ENCODE results near the gene MFSD1.

MFSD1 gene

DNA sequence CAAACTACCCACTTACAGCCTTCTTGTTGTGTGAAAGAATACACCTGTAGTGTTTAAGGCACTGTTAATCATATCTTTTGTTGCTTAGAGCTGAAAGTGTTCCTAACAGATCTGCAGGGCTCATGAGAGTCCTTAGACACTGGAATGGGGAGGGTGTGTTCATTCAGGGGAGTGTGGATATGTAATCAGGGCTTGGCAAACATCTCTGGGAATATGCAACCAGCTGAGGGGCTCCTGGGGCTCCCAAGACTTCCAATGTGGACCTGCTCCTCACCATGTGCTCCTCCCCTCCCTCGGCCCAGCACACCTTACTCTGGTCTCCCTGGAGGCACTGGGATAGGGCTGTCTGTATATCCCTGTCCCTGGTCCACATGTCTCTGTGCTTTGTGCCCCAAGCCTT is 30.3 kb upstream of the MFSD1 start:
- no peak overlapping the region for H3K4me3 ChIP-seq (ENCODE audit: low read depth, low read length)
- TF ChIP-seq, protein P1, sequence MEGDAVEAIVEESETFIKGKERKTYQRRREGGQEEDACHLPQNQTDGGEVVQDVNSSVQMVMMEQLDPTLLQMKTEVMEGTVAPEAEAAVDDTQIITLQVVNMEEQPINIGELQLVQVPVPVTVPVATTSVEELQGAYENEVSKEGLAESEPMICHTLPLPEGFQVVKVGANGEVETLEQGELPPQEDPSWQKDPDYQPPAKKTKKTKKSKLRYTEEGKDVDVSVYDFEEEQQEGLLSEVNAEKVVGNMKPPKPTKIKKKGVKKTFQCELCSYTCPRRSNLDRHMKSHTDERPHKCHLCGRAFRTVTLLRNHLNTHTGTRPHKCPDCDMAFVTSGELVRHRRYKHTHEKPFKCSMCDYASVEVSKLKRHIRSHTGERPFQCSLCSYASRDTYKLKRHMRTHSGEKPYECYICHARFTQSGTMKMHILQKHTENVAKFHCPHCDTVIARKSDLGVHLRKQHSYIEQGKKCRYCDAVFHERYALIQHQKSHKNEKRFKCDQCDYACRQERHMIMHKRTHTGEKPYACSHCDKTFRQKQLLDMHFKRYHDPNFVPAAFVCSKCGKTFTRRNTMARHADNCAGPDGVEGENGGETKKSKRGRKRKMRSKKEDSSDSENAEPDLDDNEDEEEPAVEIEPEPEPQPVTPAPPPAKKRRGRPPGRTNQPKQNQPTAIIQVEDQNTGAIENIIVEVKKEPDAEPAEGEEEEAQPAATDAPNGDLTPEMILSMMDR (IDR thresholded peaks at IDR 0.05; ENCODE audit: borderline replicate concordance, insufficient read depth, low read depth, low read length), result no peak

DNA sequence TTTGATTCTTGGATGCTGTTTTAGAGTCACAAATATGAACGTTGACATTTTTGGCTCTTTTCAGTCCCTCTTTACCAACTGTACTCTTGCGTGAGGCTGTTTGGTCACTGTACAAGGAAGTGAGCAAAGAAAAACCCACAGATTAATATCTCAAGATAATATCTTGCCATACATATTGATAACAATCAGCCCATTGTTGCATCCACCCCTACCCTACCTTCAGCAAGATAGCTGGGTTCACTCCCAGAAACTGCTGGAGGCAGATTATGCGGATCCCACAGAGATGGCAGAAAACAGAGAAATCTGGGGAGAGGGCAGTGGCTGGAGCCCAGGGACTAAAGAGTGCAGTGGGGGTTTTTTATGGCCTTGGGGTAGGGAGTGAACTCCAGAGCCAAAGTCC is 29.9 kb upstream of the MFSD1 start:
- H3K4me3 ChIP-seq (ENCODE audit: low read depth, low read length), result no peak overlapping the region
- TF ChIP-seq, protein P1 (IDR thresholded peaks at IDR 0.05; ENCODE audit: borderline replicate concordance, insufficient read depth, low read depth, low read length), result no peak

DNA sequence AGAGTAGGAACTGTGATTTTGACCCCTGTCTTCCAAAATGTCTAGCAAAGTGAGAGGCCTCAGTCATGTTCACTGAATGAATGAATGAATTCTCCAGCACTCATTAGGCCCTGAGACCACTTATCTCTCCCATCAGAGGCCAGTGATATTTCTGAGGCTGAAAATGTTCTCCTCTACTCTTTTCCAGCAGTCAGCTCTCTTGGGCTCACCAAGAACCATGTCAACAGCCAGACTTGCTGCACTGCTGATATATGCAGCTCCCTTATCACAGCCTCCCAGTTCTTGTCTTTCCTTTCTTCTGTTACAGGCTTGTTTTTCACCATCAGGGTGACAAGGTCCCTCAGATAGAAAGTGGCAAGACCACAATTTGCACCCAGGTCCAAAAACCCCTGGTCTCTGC is 28.7 kb upstream of the MFSD1 start:
- no peak overlapping the region for H3K4me3 ChIP-seq (ENCODE audit: low read depth, low read length)
- TF ChIP-seq, protein P1 (IDR thresholded peaks at IDR 0.05; ENCODE audit: borderline replicate concordance, insufficient read depth, low read depth, low read length), result no peak

- H3K4me3 ChIP-seq (ENCODE audit: low read depth, low read length), result no peak overlapping the region
- TF ChIP-seq, protein P1 (IDR thresholded peaks at IDR 0.05; ENCODE audit: borderline replicate concordance, insufficient read depth, low read depth, low read length), result no peak
These were observed 27.7 kb upstream of the MFSD1 start for GRCh38 chr3:158773845-158774830.

- TF ChIP-seq, protein P1 (IDR thresholded peaks at IDR 0.05; ENCODE audit: borderline replicate concordance, insufficient read depth, low read depth, low read length), result no peak
- H3K4me3 ChIP-seq (ENCODE audit: low read depth, low read length), result no peak overlapping the region
These were observed 26.9 kb upstream of the MFSD1 start for GRCh38 chr3:158774965-158775364.

DNA sequence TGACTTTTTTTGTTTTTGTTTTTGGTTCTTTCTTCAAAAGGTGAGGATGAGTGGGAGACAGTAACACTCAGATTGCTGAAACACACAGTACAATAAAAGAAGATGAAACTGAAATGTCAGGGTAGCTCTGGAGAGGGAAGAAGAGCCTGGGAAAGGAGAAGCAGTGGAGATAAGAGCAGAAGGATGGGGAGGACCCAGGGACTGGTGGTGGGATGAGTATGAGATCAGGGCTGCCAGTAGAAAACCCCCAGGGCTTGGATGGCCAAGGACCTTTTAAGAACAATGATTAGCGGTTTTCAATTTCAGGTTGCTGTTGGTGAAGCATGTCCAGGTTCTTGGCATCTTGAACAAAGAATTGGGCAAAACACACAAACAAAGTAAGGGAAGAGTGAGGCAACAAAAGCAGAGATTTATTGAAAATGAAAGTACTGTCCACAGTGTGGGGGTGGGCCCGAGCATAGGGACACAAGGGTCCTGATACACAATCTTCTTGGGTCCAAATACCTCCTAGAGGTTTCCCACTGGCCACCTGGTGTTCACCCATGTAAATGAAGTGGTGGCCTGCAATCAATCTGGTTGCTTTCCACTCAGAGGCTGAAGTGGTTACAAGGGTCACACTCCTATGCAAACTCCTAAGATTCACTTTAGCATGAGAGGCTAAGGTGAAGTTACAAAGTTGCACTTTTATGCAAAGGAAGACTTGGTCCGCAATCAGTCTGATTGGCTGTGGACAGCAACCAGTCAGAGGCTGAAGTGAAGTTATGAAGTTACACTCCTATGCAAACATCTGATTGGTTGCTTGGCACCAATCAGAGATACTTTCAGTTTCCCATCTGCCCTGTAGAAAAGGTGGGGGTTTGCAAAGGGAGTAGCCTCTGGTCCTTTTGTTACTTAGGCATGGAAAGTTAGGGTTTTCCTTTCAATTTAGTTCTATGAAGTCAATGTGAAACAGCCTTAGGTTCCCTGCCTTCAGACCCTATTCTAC is 26.1 kb upstream of the MFSD1 start:
- H3K4me3 ChIP-seq (ENCODE audit: low read depth, low read length), result no peak overlapping the region
- TF ChIP-seq, protein P1 (IDR thresholded peaks at IDR 0.05; ENCODE audit: borderline replicate concordance, insufficient read depth, low read depth, low read length), result no peak

All from GM12875 (cell line).